Activated CD4-positive, alpha-beta T cell treated with anti-CD3 and anti-CD28 coated beads for 36 hours (primary cell): ENCODE measurements around the gene SPTAN1. TPM values are rescaled to one million over a fixed set of nuclear protein-coding genes. Genes with fewer than 3 reads are reported as not detected.

Source experiments
- ATAC-seq: fragments of 200-7000 bp; cut with Tn5 transposase; one replicate; pipeline ENCODE4 v1.10.0; 2021; ENCODE audit warnings: mild to moderate bottlenecking, moderate library complexity
- CTCF ChIA-PET: fragments of 350-600 bp; sonication (Branson Sonifier 250); formaldehyde crosslinking; loops from one replicate; lab custom pipeline; 2021; ENCODE audit warnings: antibody characterized with exemption; lab: Charles Lee
- POLR2A ChIA-PET: fragments of 350-600 bp; sonication (Branson Sonifier 250); formaldehyde crosslinking; loops from one replicate; lab custom pipeline; 2021; ENCODE audit warnings: antibody characterized with exemption, inconsistent platforms; lab: Charles Lee
- DNase-seq: peaks from one replicate; pipeline ENCODE4 v3.0.0-alpha.2; 2020
- H3K27ac Mint-ChIP-seq: one replicate; pipeline ENCODE4 v1.8.0; 2021; ENCODE audit warnings: mixed read lengths
- H3K27me3 Mint-ChIP-seq: one replicate; pipeline ENCODE4 v1.8.0; 2021; ENCODE audit warnings: mixed read lengths
- H3K36me3 Mint-ChIP-seq: one replicate; pipeline ENCODE4 v1.8.0; 2021; ENCODE audit warnings: low read depth, mixed read lengths
- H3K4me1 Mint-ChIP-seq: one replicate; pipeline ENCODE4 v1.8.0; 2021; ENCODE audit warnings: mixed read lengths
- H3K4me3 Mint-ChIP-seq: one replicate; pipeline ENCODE4 v1.8.0; 2021; ENCODE audit warnings: mild to moderate bottlenecking, moderate library complexity, mixed read lengths
- H3K9me3 Mint-ChIP-seq: one replicate; pipeline ENCODE4 v1.8.0; 2021; ENCODE audit warnings: low read depth, mixed read lengths
- intact Hi-C, 2 experiments: fragments of 100-400 bp; cut with DNase I in 1 of 2; cut with micrococcal nuclease in 1 of 2; formaldehyde crosslinking; loops; one replicate each; pipeline versions ENCODE4 v1.14.2 to v1.15.1; 2022 to 2024; cut with DNase I, micrococcal nuclease
- total RNA-seq, 2 experiments: library from RNA; stranded (reverse); gene quantifications; one replicate each; pipeline ENCODE4 v1.2.3, GENCODE V29; 2021

SPTAN1 gene
- total RNA-seq, 2 experiments from 2014 or later = 192 to 269 TPM

DNA sequence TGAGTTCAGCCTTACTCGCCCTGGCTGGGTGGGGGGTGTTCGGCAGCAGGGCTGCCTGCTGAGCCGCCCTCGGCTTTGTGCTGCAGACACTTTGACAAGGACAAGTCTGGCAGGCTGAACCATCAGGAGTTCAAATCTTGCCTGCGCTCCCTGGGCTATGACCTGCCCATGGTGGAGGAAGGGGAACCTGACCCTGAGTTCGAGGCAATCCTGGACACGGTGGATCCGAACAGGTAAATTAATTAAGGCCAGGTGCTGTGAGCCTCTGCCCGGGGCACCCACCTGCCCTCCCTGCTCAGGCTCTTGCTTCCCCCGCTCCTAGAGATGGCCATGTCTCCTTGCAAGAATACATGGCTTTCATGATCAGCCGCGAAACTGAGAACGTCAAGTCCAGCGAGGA is 80.1 kb downstream of the SPTAN1 start:
- Mint-ChIP-seq H3K27me3 (no peaks in the 10 kb centered on the region), H3K4me1 (no peaks in the 10 kb centered on the region), H3K4me3 (no peak overlapping the region), H3K36me3 (peaks cover 29% of the 10 kb centered on the region), H3K27ac (no peak overlapping the region), H3K9me3 (no peaks in the 10 kb centered on the region)
- DNase-seq (no peak), ATAC-seq (no peak)
- POLR2A ChIA-PET = no interaction called here
- CTCF ChIA-PET = interaction anchor here (0.6 kb wide), 1 partner anchor 291 kb away, joined by 4 read pairs; no protein-coding TSS in a partner anchor
- intact Hi-C loops = no loop called here

DNA sequence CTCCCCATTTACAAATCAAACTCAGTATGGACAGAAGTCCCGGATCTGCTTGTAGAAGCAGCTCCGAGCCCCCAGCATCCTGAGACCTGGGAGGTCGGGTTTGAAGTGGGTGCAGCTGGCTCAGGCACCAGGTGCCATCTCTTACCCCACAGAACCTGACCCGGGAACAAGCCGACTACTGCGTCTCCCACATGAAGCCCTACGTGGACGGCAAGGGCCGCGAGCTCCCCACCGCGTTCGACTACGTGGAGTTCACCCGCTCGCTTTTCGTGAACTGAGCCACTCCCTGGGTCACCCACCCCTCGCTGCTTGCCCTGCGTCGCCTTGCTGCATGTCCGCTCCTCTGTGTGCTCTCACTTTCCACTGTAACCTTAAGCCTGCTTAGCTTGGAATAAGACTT is 80.7 kb downstream of the SPTAN1 start:
- Mint-ChIP-seq H3K9me3 (no peaks in the 10 kb centered on the region), H3K4me1 (no peaks in the 10 kb centered on the region), H3K27me3 (no peaks in the 10 kb centered on the region), H3K27ac (no peak overlapping the region), H3K4me3 (no peak overlapping the region), H3K36me3 (peaks cover 27% of the 10 kb centered on the region)
- ATAC-seq (no peak), DNase-seq (no peak)
- ChIA-PET CTCF (interaction anchor here (0.6 to 1.3 kb wide), 2 partner anchors 292 to 434 kb away, joined by 4 to 5 read pairs; no protein-coding TSS in a partner anchor), POLR2A (interaction anchor here (0.6 to 0.9 kb wide), 2 partner anchors 12 to 258 kb away, joined by 3 to 5 read pairs; no protein-coding TSS in a partner anchor)
- intact Hi-C loops = no loop called here

DNA sequence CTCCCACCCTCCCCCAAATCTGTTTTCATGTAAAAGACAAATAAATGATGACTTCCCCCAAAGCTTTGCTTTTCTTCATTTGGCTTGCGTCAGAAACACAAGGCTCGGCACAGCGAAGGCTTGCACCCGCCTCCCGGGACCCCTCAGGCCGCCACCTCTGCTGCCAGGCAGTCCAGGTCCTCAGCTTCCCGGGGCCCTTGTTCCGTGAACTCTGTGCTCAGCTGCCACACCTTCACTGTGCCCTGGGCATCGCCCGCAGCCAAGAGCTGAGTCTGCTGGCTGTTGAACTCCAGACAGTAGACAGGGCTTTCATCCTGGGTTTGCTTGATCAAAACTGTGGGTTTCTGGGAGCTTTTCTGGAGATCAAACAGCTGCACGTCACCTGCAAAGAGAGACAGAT is 81.2 kb downstream of the SPTAN1 start:
- H3K9me3 Mint-ChIP-seq = no peaks in the 10 kb centered on the region
- POLR2A ChIA-PET = interaction anchor here (0.6 to 0.9 kb wide), 2 partner anchors 13 to 257 kb away, joined by 3 to 5 read pairs; no protein-coding TSS in a partner anchor
- no peaks in the 10 kb centered on the region for H3K27me3 Mint-ChIP-seq
- no peak for ATAC-seq
- no peak for DNase-seq
- H3K36me3 Mint-ChIP-seq = peaks cover 29% of the 10 kb centered on the region
- CTCF ChIA-PET = interaction anchor here (0.6 to 1.3 kb wide), 2 partner anchors 152 to 434 kb away, joined by 3 to 5 read pairs; no protein-coding TSS in a partner anchor
- H3K4me3 Mint-ChIP-seq = no peak overlapping the region
- H3K4me1 Mint-ChIP-seq = no peaks in the 10 kb centered on the region
- no peak overlapping the region for H3K27ac Mint-ChIP-seq
- intact Hi-C loops = no loop called here

DNA sequence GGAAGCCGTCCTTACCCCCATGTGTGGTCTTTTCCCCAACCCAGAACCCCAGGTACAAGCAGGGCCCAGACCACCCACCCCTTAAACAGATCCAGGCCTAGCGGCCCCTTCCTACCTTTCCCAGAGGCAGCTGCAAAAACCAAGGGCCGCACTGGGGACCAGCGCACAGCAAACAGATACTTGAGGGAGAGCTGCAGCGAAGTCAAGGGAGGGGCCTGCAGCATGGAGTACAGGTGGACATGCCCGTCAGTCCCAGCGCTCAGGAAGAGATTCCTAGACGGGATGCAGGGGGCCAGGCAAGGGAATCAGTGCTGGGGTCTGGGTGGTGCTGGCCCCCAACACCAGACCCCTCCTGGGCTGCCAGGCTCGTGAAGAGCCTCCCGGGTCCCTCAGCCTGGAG is 81.7 kb downstream of the SPTAN1 start:
- Mint-ChIP-seq H3K27me3 (no peaks in the 10 kb centered on the region), H3K9me3 (no peaks in the 10 kb centered on the region), H3K4me1 (no peaks in the 10 kb centered on the region), H3K27ac (no peak overlapping the region), H3K36me3 (peaks cover 27% of the 10 kb centered on the region), H3K4me3 (no peak overlapping the region)
- ATAC-seq (no peak), DNase-seq (no peak)
- POLR2A ChIA-PET = no interaction called here
- intact Hi-C loops = no loop called here
- CTCF ChIA-PET = interaction anchor here (0.6 to 1.3 kb wide), 2 partner anchors 153 to 433 kb away, joined by 3 to 5 read pairs; no protein-coding TSS in a partner anchor

DNA sequence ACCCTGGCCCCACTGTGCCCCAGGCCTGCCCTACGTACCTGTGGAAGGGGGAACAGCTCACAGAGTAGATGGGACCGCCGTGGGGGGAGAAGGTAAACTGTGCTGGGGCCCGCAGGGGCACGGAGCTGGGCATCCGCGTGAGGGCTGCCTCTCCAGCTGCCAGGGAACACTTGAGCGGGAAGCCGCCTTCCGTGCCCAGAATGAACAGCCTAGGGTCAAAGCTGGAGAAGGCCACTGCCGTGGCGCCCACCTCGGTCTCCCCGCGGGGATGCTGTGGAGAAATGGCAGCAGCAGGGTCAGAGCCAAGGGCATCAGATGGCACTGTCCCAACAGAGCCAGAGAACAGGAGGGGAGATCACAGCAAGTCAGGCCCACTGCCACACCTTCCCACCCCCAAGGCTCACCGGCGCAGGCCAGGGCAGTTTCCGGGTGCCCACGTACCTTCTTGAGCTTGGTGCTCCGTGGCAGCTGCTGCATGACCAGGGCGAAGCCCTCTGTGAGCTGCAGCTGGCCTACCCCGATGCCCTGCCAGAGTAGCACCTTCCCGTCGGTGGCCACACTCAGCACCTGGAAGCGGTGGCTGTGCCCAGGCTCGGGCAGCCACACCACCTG is 82.4 kb downstream of the SPTAN1 start:
- intact Hi-C loops = no loop called here
- ATAC-seq (no peak), DNase-seq (no peak)
- peaks cover 30% of the 10 kb centered on the region for H3K36me3 Mint-ChIP-seq
- no peaks in the 10 kb centered on the region for H3K9me3 Mint-ChIP-seq
- ChIA-PET POLR2A (no interaction called here), CTCF (no interaction called here)
- H3K27me3 Mint-ChIP-seq = no peaks in the 10 kb centered on the region
- H3K4me3 Mint-ChIP-seq = no peak overlapping the region
- no peaks in the 10 kb centered on the region for H3K4me1 Mint-ChIP-seq
- no peak overlapping the region for H3K27ac Mint-ChIP-seq

DNA sequence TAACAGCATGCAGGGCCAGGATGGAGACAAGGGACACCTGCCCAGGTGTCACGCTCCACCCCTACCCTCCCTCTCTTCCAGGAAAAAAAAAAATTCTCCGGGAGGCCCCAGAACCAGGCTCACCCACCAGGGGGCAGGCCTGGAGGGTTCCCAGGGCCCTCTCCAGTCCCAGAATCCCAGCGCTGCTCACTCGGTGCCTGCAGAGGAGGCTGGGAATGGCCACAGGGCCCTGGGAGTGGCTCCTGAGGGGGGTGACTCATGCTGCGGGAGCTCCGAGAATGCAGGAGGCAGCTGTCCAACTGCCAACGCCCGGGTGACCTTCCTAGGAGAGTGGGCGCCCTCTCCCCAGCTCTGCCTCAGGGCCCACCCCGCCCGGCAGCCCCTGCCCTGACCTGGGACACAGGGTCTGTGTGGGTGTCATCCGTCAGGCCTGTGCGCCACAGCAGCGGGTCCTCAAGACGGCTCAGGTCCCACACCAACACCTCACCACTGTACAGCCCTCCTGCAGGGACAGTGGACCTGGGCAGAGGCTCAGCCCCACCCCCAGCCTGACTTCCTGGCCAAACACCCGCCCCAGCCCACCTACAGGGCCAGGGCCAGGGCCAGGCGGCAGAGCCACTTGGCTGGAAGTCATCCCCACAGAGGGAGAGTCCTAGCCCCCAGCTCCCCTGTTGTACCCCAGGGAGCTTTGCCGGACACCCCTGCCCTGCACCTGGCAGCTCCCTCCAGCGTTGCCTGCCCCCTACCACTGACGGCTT is 83.1 kb downstream of the SPTAN1 start:
- ChIA-PET POLR2A (interaction anchor here (0.6 kb wide), 1 partner anchor 153 kb away, joined by 6 read pairs; no protein-coding TSS in a partner anchor), CTCF (interaction anchor here (0.5 kb wide), 2 partner anchors 26 to 36 kb away, joined by 3 read pairs; no protein-coding TSS in a partner anchor)
- no peak overlapping the region for H3K4me3 Mint-ChIP-seq
- no peak for ATAC-seq
- intact Hi-C loops = no loop called here
- H3K9me3 Mint-ChIP-seq = no peaks in the 10 kb centered on the region
- H3K4me1 Mint-ChIP-seq = no peaks in the 10 kb centered on the region
- DNase-seq = no peak
- no peaks in the 10 kb centered on the region for H3K27me3 Mint-ChIP-seq
- H3K27ac Mint-ChIP-seq = no peak overlapping the region
- peaks cover 31% of the 10 kb centered on the region for H3K36me3 Mint-ChIP-seq

DNA sequence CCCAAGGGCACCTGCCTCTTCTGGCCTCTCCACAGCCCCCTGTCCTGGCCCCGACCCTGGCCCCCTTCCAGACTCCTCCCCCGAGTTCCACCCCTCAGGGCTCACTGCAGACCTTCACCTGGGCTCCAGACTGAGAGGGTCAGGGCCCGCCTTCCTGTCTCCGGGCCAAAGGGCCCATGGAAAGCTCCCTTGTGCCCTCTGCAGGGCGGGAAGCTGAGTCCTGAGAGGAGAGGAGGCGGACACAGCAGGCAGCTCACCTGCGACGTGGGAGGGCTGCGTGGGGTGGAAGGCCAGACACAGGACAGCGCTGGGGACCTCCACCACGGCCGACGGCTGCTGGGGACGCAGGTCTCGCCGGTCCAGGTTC is 83.6 kb downstream of the SPTAN1 start:
- no peak for ATAC-seq
- intact Hi-C loops = no loop called here
- Mint-ChIP-seq H3K36me3 (peaks cover 28% of the 10 kb centered on the region), H3K27me3 (no peaks in the 10 kb centered on the region), H3K9me3 (no peaks in the 10 kb centered on the region), H3K4me3 (no peak overlapping the region), H3K27ac (no peak overlapping the region), H3K4me1 (no peaks in the 10 kb centered on the region)
- CTCF ChIA-PET = interaction anchor here (0.5 kb wide), 2 partner anchors 25 to 37 kb away, joined by 3 read pairs; no protein-coding TSS in a partner anchor
- POLR2A ChIA-PET = no interaction called here
- no peak for DNase-seq

DNA sequence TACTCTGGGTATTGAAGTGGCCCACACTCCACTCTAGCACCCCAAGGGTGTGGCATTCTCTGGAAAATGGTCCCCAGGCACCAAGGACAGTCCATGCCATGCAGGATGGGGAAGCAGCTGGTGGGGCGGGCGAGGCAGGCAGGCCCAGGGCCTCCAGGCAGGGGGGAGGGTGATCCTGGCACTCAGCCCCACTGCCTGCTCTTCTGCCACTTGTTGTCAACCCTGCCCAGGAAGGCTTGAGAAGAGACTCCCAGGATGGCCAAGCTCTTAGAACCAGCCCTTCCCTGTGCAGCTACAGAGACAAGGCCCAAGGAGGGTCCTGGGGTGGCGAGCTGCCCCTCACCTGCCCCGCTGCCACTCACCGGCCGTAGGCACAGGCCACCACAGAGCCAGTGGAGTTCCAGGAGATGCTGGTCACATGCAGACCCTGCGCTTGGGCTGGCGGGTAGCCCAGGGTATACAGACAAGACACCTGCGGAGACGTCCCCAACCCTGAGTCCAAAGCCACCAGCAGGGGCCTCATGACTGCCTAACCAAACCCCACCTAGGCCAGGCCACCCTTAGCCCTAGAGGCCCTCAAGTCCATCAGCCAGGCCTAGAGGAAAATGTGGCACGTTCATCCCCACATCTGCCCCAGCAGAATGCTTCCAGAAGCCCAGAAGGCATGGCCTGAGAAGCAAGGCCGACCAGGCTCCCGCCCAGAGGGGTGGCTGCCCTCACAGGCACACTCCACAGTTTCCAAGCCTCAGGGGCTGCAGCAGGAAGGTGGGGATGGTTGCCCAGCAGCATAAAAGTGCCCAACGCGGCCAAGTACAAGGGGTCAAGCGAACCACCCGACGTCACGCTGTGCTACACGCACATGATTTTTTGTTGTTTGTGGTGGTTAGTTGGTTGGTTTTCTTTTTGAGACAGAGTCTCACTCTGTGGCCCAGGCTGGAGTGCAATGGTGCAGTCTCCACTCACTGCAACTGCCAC is 84.5 kb downstream of the SPTAN1 start:
- ChIA-PET POLR2A (no interaction called here), CTCF (no interaction called here)
- DNase-seq (no peak), ATAC-seq (no peak)
- no peaks in the 10 kb centered on the region for H3K9me3 Mint-ChIP-seq
- no peaks in the 10 kb centered on the region for H3K4me1 Mint-ChIP-seq
- intact Hi-C loops = no loop called here
- H3K27ac Mint-ChIP-seq = no peak overlapping the region
- no peaks in the 10 kb centered on the region for H3K27me3 Mint-ChIP-seq
- peaks cover 26% of the 10 kb centered on the region for H3K36me3 Mint-ChIP-seq
- H3K4me3 Mint-ChIP-seq = no peak overlapping the region

DNA sequence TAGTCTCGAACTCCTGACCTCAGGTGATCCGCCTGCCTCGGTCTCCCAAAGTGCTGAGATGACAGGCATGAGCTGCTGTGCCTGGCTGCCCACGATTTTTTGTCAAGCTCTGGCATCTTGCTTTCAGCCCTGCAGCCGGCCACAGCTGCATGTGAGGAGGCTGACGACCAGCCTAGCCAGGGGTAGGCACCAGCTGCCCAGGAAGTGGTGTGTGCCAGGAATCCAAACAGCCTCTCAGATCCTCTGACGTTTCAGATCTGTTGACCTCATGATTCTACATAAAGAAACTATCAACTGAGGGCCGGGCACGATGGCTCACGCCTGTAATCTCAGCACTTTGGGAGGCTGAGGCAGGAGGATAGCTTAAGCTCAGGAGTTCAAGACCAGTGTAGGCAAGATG is 85.3 kb downstream of the SPTAN1 start:
- intact Hi-C loops = no loop called here
- CTCF ChIA-PET = interaction anchor here (0.6 kb wide), 1 partner anchor 269 kb away, joined by 3 read pairs; no protein-coding TSS in a partner anchor
- ATAC-seq = no peak

DNA sequence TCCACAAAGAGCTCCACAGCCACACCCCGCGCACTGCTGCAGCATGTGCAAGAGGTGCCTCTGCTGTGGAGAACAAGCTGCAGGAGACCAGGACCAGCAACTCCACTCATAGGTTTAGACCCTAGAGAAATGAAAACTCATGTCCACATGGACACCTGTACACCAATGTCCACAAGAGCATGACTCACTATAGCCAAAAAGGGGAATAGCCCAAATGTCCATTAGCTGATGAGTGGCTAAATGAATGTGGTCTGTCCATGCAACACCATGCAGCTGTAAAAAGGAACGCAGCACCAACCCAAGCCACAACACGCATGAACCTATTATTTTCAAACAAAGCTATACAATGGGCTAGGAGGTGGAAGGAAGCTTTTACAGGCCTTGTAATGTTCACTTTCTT is 86.2 kb downstream of the SPTAN1 start:
- no peaks in the 10 kb centered on the region for H3K27me3 Mint-ChIP-seq
- H3K27ac Mint-ChIP-seq = no peak overlapping the region
- ATAC-seq = no peak
- intact Hi-C loops = no loop called here
- peaks cover 14% of the 10 kb centered on the region for H3K36me3 Mint-ChIP-seq
- DNase-seq = no peak
- no peak overlapping the region for H3K4me3 Mint-ChIP-seq
- H3K4me1 Mint-ChIP-seq = no peaks in the 10 kb centered on the region
- POLR2A ChIA-PET = no interaction called here
- no peaks in the 10 kb centered on the region for H3K9me3 Mint-ChIP-seq
- CTCF ChIA-PET = interaction anchor here (0.7 to 0.9 kb wide), 2 partner anchors 10 to 277 kb away, joined by 3 read pairs; no protein-coding TSS in a partner anchor

More for the DNA sequence above, 85.3 kb downstream of the SPTAN1 start:
- POLR2A ChIA-PET = no interaction called here
- H3K4me3 Mint-ChIP-seq = no peak overlapping the region
- DNase-seq = no peak
- H3K27me3 Mint-ChIP-seq = no peaks in the 10 kb centered on the region
- H3K4me1 Mint-ChIP-seq = no peaks in the 10 kb centered on the region
- H3K9me3 Mint-ChIP-seq = no peaks in the 10 kb centered on the region
- peaks cover 20% of the 10 kb centered on the region for H3K36me3 Mint-ChIP-seq
- H3K27ac Mint-ChIP-seq = no peak overlapping the region

DNA sequence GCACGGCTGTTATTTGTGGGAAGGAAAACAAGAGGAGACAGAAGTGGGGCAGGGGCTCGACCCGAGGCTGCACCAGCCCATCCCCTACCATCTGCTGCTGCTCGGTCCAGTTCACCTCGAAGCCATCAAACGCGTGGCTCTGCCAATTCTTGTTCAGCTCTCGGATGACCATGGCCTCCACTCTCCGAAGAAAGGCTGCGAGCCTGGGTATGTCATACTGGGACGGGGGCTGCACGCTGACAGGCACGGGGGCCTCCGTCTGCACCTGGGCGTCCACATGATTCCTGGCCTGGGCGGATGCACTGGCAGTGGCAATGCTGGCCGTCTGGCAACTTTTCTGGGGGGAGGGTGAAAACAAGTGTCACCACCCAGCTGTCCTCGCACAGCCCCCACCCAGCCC is 88.2 kb downstream of the SPTAN1 start:
- ChIA-PET CTCF (no interaction called here), POLR2A (no interaction called here)
- Mint-ChIP-seq H3K4me1 (no peaks in the 10 kb centered on the region), H3K36me3 (peaks cover 10% of the 10 kb centered on the region), H3K4me3 (no peak overlapping the region), H3K27me3 (no peaks in the 10 kb centered on the region), H3K27ac (no peak overlapping the region), H3K9me3 (no peaks in the 10 kb centered on the region)
- intact Hi-C loops = loop anchor here in 1 of 2 experiments (5.0 kb wide), 1 partner anchor 1052 kb away; no protein-coding TSS in a partner anchor
- no peak for ATAC-seq
- no peak for DNase-seq
